ENCODE data around the gene OLIG2.

OLIG2 gene

DNA sequence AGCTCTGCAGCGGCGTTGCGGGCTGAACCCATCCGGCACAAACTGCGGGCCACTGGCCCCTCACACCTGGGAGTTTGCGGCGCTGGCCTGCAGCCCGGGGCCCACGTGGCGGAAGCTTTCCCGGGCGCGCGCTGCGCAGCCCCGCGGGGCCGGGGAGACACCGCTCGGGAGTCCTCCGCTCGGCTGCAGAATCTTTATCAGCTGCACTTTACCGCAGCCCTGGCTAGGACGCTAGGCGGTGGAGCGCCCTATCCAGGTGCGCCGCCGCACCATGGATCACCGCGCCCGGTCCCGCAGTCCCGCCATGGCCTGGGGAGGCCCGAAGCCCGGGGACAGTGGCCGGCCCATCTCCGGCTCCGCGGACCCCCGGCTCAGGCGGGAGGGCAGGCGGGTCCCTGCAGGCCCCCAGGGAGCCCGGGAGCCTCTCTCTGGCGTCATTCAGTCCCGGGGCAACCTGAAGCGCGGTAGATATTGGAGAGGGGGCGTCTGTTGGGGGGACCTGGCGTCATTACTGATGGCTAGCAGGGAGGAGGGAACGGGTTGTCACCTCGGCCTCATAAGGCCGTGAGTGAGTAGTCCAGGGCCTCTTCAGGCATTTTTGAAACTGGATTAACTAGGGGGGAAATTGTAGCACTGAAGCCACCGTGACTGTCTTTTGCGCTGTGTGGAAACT, 5.7 kb upstream of the OLIG2 start:
- H3K4me3 ChIP-seq (ENCODE audit: low read depth, low read length) = no peak overlapping the region
- DNase-seq (ENCODE audit: low read depth) = no peak
- TF ChIP-seq, protein P1, sequence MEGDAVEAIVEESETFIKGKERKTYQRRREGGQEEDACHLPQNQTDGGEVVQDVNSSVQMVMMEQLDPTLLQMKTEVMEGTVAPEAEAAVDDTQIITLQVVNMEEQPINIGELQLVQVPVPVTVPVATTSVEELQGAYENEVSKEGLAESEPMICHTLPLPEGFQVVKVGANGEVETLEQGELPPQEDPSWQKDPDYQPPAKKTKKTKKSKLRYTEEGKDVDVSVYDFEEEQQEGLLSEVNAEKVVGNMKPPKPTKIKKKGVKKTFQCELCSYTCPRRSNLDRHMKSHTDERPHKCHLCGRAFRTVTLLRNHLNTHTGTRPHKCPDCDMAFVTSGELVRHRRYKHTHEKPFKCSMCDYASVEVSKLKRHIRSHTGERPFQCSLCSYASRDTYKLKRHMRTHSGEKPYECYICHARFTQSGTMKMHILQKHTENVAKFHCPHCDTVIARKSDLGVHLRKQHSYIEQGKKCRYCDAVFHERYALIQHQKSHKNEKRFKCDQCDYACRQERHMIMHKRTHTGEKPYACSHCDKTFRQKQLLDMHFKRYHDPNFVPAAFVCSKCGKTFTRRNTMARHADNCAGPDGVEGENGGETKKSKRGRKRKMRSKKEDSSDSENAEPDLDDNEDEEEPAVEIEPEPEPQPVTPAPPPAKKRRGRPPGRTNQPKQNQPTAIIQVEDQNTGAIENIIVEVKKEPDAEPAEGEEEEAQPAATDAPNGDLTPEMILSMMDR (IDR thresholded peaks at IDR 0.05; ENCODE audit: low read depth, low read length, missing control alignments) = no peak

DNA sequence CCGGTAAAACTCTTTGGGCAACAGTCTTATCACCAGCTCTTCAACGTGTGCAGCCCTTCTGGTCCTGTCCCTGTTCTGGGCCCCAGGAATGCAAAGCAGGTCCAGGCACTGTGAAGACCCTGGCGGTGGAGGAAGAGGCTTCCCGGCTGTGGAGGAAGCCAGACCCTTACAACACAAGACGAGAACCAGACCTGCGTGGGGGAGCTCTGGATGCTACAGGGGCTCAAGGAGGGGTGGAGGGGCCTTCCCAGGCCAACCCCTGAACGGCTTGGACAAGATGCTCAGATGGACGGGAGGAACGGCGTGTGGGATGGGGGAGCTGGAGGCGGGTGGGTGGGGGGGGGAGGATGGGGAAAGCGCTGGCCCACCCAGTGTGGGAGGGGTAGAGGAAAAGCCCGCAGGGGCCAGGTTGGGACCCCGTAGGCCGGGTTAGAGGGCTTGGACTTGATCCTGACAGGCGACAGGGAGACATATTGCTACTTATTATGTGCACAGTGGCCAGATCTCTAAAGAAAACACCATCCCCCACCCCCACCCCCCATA, 5.1 kb upstream of the OLIG2 start:
- DNase-seq (ENCODE audit: low read depth) = no peak
- H3K4me3 ChIP-seq (ENCODE audit: low read depth, low read length) = no peak overlapping the region
- TF ChIP-seq, protein P1 (IDR thresholded peaks at IDR 0.05; ENCODE audit: low read depth, low read length, missing control alignments) = no peak

DNA sequence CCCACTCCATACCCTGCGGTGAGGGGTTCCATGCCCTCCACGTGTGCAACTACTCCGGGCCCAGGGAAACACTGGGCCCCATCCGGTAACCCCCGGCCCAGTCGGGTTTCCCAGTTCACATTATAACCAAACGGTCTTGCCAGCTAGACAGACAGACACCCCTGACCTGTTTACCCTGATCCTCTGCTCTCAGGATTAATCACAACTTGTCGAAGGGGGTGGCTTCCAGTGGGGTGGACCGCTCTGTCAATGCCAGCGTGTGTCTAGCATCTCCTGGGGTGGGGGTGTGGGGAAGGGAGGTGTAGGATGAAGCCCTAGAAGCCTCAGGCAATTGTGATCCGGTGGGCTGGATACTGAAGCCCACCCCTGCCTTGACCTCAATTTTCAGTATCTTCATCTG, 4.6 kb upstream of the OLIG2 start:
- no peak for DNase-seq (ENCODE audit: low read depth)
- TF ChIP-seq, protein P1 (IDR thresholded peaks at IDR 0.05; ENCODE audit: low read depth, low read length, missing control alignments) = no peak
- no peak overlapping the region for H3K4me3 ChIP-seq (ENCODE audit: low read depth, low read length)

- DNase-seq (ENCODE audit: low read depth) = no peak
- no peak overlapping the region for H3K4me3 ChIP-seq (ENCODE audit: low read depth, low read length)
- TF ChIP-seq, protein P1 (IDR thresholded peaks at IDR 0.05; ENCODE audit: low read depth, low read length, missing control alignments) = no peak
Measured at GRCh38 chr21:33021667-33022066, 4.1 kb upstream of the OLIG2 start.

GRCh38 chr21:33022489-33022827, 3.3 kb upstream of the OLIG2 start:
- DNase-seq (ENCODE audit: low read depth) = no peak
- TF ChIP-seq, protein P1 (IDR thresholded peaks at IDR 0.05; ENCODE audit: low read depth, low read length, missing control alignments) = no peak
- H3K4me3 ChIP-seq (ENCODE audit: low read depth, low read length) = no peak overlapping the region

GRCh38 chr21:33022828-33023573, 2.7 kb upstream of the OLIG2 start:
- H3K4me3 ChIP-seq (ENCODE audit: low read depth, low read length) = no peak overlapping the region
- DNase-seq (ENCODE audit: low read depth) = no peak
- TF ChIP-seq, protein P1 (IDR thresholded peaks at IDR 0.05; ENCODE audit: low read depth, low read length, missing control alignments) = no peak
